NOMO-1 treated with DMSO at 0.1 percent for 48 hours (cell line): ENCODE measurements around the gene GLIS1.

Source experiments
- DNase-seq: peaks from one replicate; lab custom pipeline; 2025; ENCODE audit not compliant: unreplicated experiment; lab: John Stamatoyannopoulos, UW

GLIS1 gene

DNA sequence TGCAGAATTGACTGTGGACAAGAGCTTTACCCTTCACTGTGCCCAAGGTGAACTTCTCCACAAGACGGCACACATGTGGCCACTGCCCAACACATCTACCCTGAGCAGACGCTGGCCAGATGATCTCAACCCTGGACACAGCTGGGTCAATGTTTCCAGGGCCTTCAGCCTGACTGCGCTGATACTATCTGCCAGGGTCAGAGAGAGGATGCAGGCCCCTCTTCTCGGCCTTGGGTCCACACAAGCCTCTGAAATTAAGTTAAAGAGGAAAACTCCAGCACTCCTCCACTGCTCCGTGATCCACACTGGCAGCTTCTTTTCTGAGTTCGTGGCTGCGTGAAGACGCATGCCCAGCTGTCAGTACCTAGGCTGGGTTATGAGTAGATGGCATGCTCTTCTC lies 58.1 kb downstream of the GLIS1 start:
- DNase-seq, result no peak

- no peak for DNase-seq
Measured at GRCh38 chr1:53678938-53679825, 59.8 kb downstream of the GLIS1 start.

- DNase-seq, result no peak
Measured at GRCh38 chr1:53678507-53678906, 60.5 kb downstream of the GLIS1 start.

DNA sequence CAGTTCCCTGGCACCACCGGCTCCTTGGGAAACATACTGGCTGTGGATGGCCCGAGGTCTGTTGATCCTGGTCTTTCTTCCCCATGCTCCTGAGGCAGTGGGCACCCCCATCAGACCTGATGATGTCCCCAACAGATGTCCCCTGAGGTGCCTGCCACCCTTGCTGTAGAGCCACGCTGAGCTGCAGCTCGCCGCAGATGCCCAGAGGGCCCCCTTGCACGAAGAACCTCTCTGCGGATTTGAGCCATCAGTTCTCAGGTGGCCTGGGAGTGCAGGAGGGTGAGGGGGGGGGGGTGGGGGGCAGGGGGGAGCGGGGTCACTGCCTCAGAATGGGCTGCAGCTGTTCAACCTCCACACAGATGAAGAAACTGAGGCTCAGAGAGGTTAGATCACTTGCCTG lies 60.9 kb downstream of the GLIS1 start:
- no peak for DNase-seq

DNA sequence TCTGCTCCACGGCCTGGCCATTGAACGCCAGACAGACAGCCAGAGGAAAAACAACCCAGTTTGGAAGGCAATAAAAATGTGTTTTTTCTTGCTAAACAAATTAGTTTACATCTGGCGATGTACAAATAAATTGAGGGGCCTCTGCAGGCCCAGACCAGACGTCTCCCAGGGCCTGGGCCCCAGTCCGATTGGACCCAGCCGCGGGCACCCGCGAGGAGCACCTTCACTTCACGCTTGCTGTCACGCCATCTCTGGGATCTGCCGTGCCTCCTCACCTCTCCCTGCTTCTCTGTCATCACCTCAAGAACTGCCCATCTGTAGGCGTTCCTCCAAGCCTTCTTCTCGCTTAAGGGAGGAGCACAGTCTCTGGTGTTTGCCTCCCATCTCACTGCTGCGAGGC lies 61.5 kb downstream of the GLIS1 start:
- DNase-seq, result no peak

DNA sequence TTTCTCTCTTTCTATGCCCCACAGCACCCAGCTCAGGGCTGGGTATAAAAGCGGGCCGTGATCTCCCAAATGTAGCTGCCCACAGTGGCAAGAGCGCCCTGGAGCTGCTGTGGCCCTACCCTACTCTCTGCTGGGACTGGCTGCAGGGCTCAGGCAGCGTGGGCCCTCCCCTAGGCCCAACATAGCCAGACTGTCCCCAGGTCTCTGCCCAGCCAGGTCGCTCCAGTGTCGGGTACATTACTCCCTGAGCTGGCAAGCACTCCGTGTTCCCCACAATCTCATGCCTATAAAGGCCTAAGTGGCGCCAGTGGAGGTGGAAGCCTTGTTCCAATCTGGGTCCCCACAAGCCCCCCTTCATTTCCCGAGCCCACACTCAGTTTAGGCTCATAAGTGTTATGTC lies 66.2 kb downstream of the GLIS1 start:
- DNase-seq, result no peak

GRCh38 chr1:53672243-53672642 lies 66.7 kb downstream of the GLIS1 start:
- no peak for DNase-seq

DNA sequence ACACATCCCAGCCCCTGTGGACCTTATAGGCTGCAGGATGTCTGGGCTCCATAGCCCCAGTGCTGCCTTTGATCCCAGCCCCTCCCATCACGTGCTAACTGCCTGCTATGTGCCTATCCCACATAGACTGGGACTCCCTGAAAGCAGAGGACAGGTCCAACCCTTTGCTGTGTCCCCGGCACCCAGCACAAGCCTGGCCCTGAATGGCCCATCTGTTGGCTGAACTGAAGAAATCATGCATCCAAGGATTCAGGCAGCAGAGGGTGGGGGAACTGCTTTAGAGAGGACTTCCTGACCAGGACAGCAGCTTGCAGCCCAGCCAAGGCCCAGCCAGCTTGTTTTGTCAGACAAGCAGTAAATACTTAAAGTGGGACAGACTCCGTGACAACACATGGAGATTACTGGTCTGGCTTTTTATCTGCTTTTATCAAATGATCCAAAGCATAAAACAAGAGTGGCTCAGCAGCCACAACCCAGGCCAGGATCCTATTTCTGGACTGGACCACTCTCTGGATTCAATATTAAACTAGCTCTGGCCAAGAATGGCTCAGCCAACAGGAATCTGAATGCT lies 69.3 kb downstream of the GLIS1 start:
- DNase-seq, result no peak

GRCh38 chr1:53666566-53666965 lies 72.4 kb downstream of the GLIS1 start:
- no peak for DNase-seq

GRCh38 chr1:53665996-53666395 lies 73.0 kb downstream of the GLIS1 start:
- no peak for DNase-seq

DNA sequence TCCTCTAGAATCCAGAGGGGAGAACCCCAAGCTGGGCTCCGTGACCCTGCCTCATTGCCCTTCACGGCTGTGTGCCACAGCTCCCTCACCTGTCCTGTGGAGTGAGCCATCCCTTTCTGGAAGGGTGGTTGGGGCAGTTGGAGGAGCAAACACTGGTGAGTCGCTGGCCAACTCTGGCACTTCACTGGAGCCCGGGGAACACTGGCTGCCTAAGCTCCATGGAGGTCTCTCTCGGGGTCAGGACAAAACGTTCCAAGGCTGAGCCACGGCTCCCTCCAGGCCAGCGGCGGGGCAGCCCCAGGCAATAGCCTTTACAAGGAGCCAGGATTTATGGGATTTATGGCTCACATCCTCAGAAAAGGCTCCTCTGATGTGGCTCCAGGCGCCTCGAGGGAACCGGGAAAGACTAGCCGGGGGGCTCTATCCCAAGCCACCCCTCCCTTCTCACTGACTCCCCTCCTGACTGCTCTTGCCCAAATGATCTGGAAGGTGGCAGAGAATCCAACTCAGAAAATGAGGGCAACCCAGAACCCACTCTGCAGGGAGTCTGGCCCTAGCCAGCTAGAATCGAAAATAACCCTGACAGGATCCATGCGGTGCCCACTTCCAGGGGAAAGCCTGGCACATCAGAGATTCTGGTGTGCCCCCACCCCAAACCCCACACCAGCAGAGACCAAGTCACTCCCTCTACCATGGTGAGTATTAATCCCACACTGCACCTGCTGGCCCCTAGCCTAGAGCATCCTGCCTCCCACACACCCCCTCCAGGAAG lies 75.2 kb downstream of the GLIS1 start:
- DNase-seq, result no peak

DNA sequence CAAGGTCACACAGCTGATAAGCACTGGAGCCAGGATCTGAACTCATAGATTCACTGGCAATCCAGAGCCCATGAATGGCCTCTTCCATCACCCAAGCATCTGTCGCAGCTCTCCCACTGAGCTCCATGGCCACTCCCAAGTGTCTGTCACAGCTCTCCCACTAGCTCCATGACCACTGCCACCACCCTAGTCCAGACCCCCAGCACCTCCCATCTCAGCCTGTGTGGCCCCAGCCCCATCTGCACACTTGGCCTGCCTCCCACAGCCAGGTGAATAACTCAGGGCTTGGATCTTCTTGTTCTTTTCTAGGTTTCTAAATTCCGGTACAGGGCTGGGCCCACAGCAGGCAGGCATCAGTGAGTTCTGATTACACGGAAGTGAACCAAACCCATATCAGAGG lies 76.0 kb downstream of the GLIS1 start:
- no peak for DNase-seq

DNA sequence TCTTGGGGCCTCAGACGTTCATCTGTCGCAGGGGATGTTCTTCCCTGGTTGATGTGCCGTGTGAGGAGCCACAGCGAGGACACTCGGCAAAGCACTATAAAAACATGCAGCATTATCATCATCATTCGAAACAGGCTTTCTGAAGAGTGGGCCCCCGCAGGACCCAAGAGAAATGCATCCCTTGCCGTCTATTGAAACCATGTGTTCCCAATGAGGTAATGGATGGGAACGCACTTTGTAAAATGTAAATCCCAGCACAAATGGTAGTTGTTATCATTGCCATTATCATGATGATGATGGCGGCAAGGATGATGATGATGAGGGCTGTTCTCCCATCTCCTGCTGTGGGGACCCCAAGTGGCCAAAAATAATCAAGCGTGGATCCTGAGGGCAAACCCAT lies 76.8 kb downstream of the GLIS1 start:
- no peak for DNase-seq

DNA sequence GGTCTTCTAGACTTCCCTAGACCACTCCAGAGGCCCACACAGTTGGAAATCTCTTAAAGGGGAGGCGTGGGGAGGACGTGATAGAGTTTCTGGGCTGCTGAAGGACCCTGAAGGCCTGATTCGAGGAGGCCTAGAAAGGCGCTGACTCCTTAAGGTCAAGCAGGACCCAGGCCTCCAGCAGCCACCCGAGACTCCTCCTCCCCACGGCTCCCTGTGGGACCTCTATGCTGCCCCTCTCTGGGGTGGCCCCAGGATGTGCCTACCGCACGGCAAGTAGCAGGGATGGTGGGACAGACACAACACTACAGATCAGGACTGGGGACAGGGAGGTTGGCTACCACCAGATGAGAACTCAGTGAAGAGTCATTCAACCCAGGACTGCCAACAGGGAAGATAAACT lies 77.5 kb downstream of the GLIS1 start:
- DNase-seq, result no peak

DNA sequence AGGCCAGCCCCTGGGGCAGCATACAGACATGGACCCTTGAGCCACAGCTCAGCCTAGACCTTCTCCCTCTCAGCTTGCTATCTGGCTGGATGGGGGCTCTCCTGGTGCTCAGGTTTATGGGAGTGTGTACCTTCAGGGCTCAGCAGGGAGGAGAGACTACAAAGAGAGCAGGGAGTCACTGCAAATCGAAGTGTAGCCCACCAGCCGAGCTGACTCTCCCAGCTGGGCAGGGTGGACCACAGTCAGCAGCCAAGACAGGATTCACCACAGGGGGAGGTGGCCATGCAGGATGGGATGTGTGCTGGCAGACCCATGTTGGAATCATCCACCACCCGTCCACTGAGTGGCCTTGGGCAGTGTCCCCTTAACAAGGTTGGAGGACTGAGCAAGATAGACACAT lies 78.3 kb downstream of the GLIS1 start:
- no peak for DNase-seq

- DNase-seq, result no peak
Measured at GRCh38 chr1:53659436-53659835, 79.5 kb downstream of the GLIS1 start.

GRCh38 chr1:53658489-53659230 lies 80.3 kb downstream of the GLIS1 start:
- no peak for DNase-seq

- no peak for DNase-seq
Measured at GRCh38 chr1:53657891-53658396, 81.0 kb downstream of the GLIS1 start.

GRCh38 chr1:53657531-53657805 lies 81.5 kb downstream of the GLIS1 start:
- no peak for DNase-seq

- DNase-seq, result no peak
Measured at GRCh38 chr1:53656747-53657530, 82.0 kb downstream of the GLIS1 start.
